GM10248 (cell line): ENCODE measurements around the gene ACAD10.
"Not testable (repeated sequence)": the region's sequence is repeated elsewhere in the genome, so short reads cannot be mapped to it uniquely, and the experiment has no call there.

Experiments
- CTCF ChIA-PET: fragments of 300-600 bp; sonication (Branson Sonifier 250); formaldehyde crosslinking; extraction: SDS; loops from one replicate; lab custom pipeline; 2021; ENCODE audit warnings: antibody characterized with exemption; lab: Yijun Ruan, JAX
- POLR2A ChIA-PET: fragments of 350-650 bp; sonication (Branson Sonifier 250); formaldehyde crosslinking; extraction: SDS; loops from one replicate; lab custom pipeline; 2020; ENCODE audit warnings: antibody characterized with exemption; lab: Yijun Ruan, JAX
- DNase-seq: peaks from one replicate; pipeline ENCODE4 v3.0.0; 2012; ENCODE audit errors: extremely low spot score
- TF ChIP-seq, protein P1 (sequence below): IDR thresholded peaks from 2 replicates; pipeline ENCODE4 v1.5.1; 2012; ENCODE audit warnings: mild to moderate bottlenecking, low read depth; ENCODE audit errors: extremely low read depth, missing control alignments, control extremely low read depth

The ACAD10 gene

DNA sequence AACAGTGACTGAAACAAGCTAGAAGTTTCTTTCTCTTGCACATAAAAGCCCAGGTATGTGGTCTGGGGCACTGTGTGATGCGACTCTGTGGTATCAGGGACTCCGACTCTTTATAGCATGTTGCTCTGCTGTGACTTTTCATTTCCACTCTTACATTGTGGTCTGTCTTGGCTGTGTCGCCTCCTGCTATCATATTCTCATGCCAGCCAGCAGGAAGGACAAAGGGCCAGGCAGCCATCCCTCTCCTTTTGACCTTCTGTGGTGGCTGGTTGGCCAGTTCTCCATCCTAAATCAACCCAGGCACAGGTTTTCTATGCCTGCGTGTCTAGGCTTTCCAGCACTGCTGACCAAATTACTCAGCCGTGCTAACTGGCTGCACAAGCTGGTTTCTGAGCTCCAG lies 8.0 kb downstream of the ACAD10 start:
- ChIA-PET CTCF (interaction anchor here (0.8 to 2.5 kb wide), 5 partner anchors 12 to 119 kb away, joined by 3 to 8 read pairs (median 3); no protein-coding TSS in a partner anchor), POLR2A (no interaction called here)
- TF ChIP-seq, protein P1, sequence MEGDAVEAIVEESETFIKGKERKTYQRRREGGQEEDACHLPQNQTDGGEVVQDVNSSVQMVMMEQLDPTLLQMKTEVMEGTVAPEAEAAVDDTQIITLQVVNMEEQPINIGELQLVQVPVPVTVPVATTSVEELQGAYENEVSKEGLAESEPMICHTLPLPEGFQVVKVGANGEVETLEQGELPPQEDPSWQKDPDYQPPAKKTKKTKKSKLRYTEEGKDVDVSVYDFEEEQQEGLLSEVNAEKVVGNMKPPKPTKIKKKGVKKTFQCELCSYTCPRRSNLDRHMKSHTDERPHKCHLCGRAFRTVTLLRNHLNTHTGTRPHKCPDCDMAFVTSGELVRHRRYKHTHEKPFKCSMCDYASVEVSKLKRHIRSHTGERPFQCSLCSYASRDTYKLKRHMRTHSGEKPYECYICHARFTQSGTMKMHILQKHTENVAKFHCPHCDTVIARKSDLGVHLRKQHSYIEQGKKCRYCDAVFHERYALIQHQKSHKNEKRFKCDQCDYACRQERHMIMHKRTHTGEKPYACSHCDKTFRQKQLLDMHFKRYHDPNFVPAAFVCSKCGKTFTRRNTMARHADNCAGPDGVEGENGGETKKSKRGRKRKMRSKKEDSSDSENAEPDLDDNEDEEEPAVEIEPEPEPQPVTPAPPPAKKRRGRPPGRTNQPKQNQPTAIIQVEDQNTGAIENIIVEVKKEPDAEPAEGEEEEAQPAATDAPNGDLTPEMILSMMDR: no peak
- DNase-seq: no peak

DNA sequence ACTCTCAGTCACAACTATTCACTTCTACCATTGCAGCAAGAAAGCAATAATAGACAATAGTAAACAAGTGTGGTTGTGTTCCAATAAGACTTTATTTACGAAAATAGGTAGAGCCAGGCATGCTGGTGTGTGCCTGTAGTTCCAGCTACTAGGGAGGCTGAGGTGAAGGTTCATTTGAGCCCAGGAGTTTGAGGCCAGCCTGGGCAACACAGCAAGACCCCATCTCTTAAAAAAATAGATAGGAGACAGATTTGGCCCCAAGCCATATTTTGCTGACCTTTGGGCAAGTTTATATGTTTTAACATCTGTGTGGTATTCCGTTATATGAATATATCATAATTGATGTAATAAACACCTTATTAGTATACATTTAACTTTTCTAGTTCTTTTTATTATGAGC lies 14.1 kb downstream of the ACAD10 start:
- CTCF ChIA-PET: interaction anchor here (1.1 to 1.3 kb wide), 2 partner anchors 16 to 113 kb away, joined by 3 to 5 read pairs; no protein-coding TSS in a partner anchor
- TF ChIP-seq, protein P1: no peak
- DNase-seq: no peak
- POLR2A ChIA-PET: no interaction called here

DNA sequence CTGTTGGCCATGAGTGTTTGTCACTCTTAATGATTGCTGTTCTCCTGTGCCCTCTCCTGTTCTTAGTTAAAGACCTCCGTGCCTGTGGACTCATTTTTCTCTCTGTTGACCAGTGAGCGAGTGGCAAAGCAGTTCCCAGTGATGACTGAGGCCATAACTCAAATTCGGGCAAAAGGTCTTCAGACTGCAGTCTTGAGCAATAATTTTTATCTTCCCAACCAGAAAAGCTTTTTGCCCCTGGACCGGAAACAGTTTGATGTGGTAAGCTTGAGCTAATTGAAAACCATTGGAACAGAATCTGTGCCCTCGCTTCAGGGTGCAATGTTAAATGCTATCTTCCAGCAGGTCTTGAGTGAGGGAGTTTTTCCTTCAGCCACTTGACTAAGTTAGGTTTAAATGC lies 19.8 kb downstream of the ACAD10 start:
- no peak for DNase-seq
- ChIA-PET CTCF (interaction anchor here (2.7 kb wide), 1 partner anchor 11 kb away, joined by 8 read pairs; no protein-coding TSS in a partner anchor), POLR2A (no interaction called here)
- TF ChIP-seq, protein P1: no peak

DNA sequence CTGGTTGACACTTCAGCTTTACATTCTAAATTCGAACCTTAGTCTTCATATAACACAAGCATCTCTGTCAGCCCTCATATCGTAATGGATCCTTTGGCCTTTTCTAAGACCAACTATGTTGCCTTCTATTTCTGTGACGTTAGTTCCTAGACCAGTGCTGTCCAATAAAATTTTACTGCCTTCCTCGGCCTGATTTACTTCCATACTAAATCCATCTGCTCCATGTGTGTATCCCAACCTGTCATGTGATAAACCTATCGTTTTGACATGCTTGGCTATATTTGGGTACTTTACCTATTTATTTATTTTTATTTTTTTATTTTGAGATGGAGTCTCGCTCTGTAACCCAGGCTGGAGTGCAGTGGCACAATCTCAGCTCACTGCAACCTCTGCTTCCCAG lies 20.3 kb downstream of the ACAD10 start:
- ChIA-PET POLR2A (no interaction called here), CTCF (interaction anchor here (2.7 kb wide), 1 partner anchor 11 kb away, joined by 8 read pairs; no protein-coding TSS in a partner anchor)
- DNase-seq: no peak
- TF ChIP-seq, protein P1: no peak

DNA sequence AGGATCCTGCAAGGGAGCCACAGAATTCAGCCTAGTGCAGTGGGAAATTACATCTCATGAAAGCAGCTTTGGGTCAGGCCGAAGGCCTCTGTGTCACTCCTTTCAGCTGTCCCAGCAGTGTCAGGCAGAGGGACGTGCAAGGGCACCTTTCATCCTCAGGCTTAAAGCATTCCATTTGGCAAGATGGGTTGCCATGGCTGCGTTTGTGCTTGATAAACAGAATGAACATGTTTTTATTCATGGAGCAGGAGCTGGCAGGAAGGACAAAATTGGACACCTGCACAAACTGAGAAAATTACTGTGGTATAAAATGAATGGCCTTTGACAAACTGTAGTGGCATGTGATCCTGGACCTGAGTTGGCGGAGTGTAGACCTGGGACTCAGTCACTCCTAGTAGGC lies 29.4 kb downstream of the ACAD10 start:
- TF ChIP-seq, protein P1: no peak
- CTCF ChIA-PET: interaction anchor here (2.4 kb wide), 1 partner anchor 15 kb away, joined by 9 read pairs; no protein-coding TSS in a partner anchor
- POLR2A ChIA-PET: no interaction called here
- no peak for DNase-seq

DNA sequence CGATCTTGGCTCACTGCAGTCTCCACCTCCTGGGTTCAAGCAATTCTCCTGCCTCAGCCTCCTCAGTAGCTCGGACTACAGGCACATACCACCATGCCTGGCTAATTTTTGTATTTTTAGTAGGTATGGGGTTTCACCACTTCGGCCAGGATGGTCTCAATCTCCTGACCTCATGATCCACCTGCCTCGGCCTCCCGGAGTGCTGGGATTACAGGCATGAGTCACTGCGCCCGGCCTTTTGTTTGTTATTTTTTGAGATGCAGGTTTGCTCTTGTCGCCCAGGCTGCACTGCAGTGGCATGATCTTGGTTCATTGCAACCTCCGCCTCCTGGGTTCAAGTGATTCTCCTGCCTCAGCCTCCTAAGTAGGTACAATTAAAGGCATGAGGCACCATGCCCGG lies 33.5 kb downstream of the ACAD10 start:
- POLR2A ChIA-PET, CTCF ChIA-PET, DNase-seq: not testable (repeated sequence)

DNA sequence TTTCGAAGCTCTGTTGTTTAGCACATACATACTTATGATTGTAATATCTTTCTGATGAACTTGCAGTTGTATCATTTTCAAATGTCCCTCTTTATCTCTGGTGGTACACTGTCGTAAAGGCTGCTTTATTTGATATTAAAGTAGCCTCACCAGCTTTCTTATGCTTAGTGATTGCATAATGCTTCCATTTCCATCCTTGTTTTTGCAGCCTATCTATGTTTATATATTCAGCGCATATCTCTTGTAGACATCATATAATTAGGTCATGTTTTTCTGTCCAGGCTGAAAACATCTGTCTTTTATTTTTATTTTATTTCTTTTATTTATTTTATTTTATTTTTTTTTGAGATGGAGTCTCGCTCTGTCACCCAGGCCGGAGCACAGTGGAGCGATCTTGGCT lies 34.6 kb downstream of the ACAD10 start:
- TF ChIP-seq, protein P1: no peak
- ChIA-PET CTCF (interaction anchor here (1.1 kb wide), 1 partner anchor 10 kb away, joined by 3 read pairs; no protein-coding TSS in a partner anchor), POLR2A (no interaction called here)
- no peak for DNase-seq

DNA sequence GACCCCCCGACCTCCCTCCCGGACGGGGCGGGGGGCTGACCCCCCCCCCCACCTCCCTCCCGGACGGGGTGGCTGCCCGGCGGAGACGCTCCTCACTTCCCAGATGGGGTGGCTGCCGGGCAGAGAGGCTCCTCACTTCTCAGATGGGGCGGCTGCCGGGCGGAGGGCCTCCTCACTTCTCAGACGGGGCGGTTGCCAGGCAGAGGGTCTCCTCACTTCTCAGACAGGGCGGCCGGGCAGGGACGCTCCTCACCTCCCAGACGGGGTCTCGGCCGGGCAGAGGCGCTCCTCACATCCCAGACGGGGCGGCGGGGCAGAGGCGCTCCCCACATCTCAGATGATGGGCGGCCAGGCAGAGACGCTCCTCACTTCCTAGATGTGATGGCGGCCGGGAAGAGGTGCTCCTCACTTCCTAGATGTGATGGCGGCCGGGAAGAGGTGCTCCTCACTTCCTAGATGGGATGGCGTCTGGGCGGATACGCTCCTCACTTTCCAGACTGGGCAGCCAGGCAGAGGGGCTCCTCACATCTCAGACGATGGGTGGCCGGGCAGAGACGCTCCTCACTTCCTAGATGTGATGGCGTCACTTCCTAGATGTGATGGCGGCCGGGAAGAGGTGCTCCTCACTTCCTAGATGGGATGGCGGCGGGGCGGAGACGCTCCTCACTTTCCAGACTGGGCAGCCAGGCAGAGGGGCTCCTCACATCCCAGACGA lies 38.0 kb downstream of the ACAD10 start:
- DNase-seq, POLR2A ChIA-PET, CTCF ChIA-PET: not testable (repeated sequence)
